ENCODE data around the gene MARCHF3.
A peak's percentile ranks its signal among the peaks of the same experiment; 100 is the strongest.

MARCHF3 gene

GRCh38 chr5:126888175-126888574, 142.2 kb downstream of the MARCHF3 start:
- TF ChIP-seq CTCF (IDR thresholded peaks at IDR 0.05; ENCODE audit: low read depth, low read length, missing control alignments) = no peak
- H3K4me3 ChIP-seq (replicated peaks; ENCODE audit: low read depth, low read length) = no peak overlapping the region
- DNase-seq (ENCODE audit: extremely low read depth, low read depth) = no peak

DNA sequence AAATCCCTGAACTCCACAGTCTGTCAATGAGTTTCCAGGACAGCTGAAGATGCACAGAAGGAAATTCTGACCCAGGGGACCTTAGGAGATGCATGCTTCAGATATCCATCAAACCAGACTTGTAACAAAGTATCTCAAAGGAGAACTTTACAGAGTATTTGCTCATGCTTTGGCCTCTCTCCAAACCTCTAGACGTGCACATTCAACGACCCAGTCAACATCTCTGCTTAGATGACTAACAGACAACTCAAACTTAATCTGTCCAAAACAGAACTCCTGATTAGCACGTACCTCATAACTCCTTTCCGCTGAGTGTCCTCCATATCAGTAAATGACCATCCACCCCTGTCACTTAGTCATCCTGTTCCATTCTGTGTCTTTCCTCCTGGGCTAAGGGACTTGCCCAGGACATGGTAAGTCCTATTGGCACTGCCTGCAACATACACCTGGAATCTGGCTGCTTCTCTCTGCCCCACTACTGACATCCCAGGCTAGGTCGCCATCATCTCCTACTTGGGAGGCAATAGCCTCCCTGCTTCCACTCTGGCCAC, 146.0 kb downstream of the MARCHF3 start:
- DNase-seq (ENCODE audit: extremely low read depth, low read depth) = peak; percentile 50
- TF ChIP-seq CTCF (IDR thresholded peaks at IDR 0.05; ENCODE audit: low read depth, low read length, missing control alignments) = no peak
- no peak overlapping the region for H3K4me3 ChIP-seq (replicated peaks; ENCODE audit: low read depth, low read length)

DNA sequence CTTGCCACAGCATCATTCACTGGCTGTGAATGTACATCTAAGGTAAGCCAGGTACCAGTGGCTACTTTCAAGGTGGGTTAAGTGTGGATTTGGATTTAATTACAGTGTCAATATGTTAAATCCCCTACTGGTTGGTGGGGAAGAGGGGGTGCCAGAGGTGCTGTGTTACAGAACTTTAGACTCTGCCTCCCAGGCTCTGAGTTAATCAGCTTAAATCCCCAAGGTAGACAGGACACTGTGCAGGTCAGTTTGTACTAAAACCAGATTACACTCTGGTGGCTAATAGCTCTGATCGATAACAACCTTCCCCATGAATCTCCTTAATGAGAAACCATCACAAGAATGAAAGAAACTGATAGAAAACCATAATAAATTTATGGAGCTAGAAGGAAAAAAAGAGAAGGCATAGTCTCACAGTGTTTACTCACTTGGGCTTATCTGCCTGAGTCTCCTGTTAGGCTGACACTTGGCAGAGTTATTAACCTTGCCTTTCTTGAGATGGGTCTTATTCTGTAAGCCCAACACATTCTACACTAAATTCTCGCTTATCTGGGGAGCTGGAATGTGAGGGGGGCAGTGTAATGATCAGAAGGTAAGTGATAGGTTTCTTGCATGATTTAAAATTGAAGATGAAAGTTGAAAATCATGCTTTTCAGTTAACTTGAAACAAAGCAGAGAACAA, 146.7 kb downstream of the MARCHF3 start:
- no peak for DNase-seq (ENCODE audit: extremely low read depth, low read depth)

GRCh38 chr5:126881821-126882600, 148.3 kb downstream of the MARCHF3 start:
- no peak overlapping the region for H3K4me3 ChIP-seq (replicated peaks; ENCODE audit: low read depth, low read length)
- DNase-seq (ENCODE audit: extremely low read depth, low read depth) = no peak
- TF ChIP-seq CTCF (IDR thresholded peaks at IDR 0.05; ENCODE audit: low read depth, low read length, missing control alignments) = no peak

More for the DNA sequence above, 146.7 kb downstream of the MARCHF3 start:
- TF ChIP-seq CTCF (IDR thresholded peaks at IDR 0.05; ENCODE audit: low read depth, low read length, missing control alignments) = no peak
- H3K4me3 ChIP-seq (replicated peaks; ENCODE audit: low read depth, low read length) = no peak overlapping the region

DNA sequence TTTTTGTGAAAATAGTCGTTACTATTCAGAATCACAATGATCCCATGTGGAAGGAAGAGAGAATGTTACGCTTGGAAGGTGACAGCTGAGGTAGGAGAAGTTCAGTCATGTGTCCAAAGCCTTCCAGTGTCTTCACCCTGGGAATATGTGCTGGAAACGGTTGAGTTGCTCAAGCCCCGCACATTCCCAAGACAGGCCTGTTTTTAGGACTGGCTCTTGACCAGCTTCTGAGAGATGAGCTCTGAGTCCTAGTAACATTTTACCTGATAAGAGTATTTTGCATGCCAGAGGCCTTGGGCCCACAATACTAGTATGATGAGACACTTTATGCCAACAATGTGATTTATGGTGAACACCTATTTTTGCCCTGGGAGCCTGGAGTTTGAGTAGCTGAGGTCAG, 151.7 kb downstream of the MARCHF3 start:
- TF ChIP-seq CTCF (IDR thresholded peaks at IDR 0.05; ENCODE audit: low read depth, low read length, missing control alignments) = no peak
- no peak for DNase-seq (ENCODE audit: extremely low read depth, low read depth)
- no peak overlapping the region for H3K4me3 ChIP-seq (replicated peaks; ENCODE audit: low read depth, low read length)

GRCh38 chr5:126878085-126878484, 152.3 kb downstream of the MARCHF3 start:
- no peak for DNase-seq (ENCODE audit: extremely low read depth, low read depth)
- no peak for TF ChIP-seq CTCF (IDR thresholded peaks at IDR 0.05; ENCODE audit: low read depth, low read length, missing control alignments)
- no peak overlapping the region for H3K4me3 ChIP-seq (replicated peaks; ENCODE audit: low read depth, low read length)

Data from HFF-Myc (cell line).